ENCODE results near the gene MAB21L1.
A peak's percentile ranks its signal among the peaks of the same experiment; 100 is the strongest.

MAB21L1 gene

GRCh38 chr13:35475960-35476943, at the start of gene MAB21L1:
Gene MAB21L1 (minus strand): TSS chr13:35476689. CDS start chr13:35476138, 551 bp downstream.
- no peak for DNase-seq

- DNase-seq: no peak
Observed at GRCh38 chr13:35524171-35524570, 47.7 kb upstream of the MAB21L1 start.

GRCh38 chr13:35518337-35518946, 42.0 kb upstream of the MAB21L1 start:
- no peak for DNase-seq

- peak; percentile 64 for DNase-seq
Observed at GRCh38 chr13:35514801-35515502, 38.5 kb upstream of the MAB21L1 start.

GRCh38 chr13:35514061-35514477, 37.6 kb upstream of the MAB21L1 start:
- DNase-seq: peak; percentile 48

- DNase-seq: no peak
Observed at GRCh38 chr13:35512271-35512920, 35.9 kb upstream of the MAB21L1 start.

- DNase-seq: peak; percentile 18
Observed at GRCh38 chr13:35502456-35502855, 26.0 kb upstream of the MAB21L1 start.

- peak; percentile 46 for DNase-seq
Observed at GRCh38 chr13:35501661-35502235, 25.3 kb upstream of the MAB21L1 start.

GRCh38 chr13:35500144-35500543, 23.7 kb upstream of the MAB21L1 start:
- DNase-seq: peak; percentile 72

GRCh38 chr13:35499676-35500075, 23.2 kb upstream of the MAB21L1 start:
- DNase-seq: peak; percentile 91

- DNase-seq: peak; percentile 91
Observed at GRCh38 chr13:35499196-35499662, 22.7 kb upstream of the MAB21L1 start.

GRCh38 chr13:35498231-35498630, 21.7 kb upstream of the MAB21L1 start:
- DNase-seq: peak; percentile 61

- no peak for DNase-seq
Observed at GRCh38 chr13:35496761-35497386, 20.4 kb upstream of the MAB21L1 start.

GRCh38 chr13:35496006-35496405, 19.5 kb upstream of the MAB21L1 start:
- DNase-seq: no peak

- no peak for DNase-seq
Observed at GRCh38 chr13:35489050-35489449, 12.6 kb upstream of the MAB21L1 start.

GRCh38 chr13:35485424-35485823, 8.9 kb upstream of the MAB21L1 start:
- DNase-seq: peak; percentile 72

- DNase-seq: no peak
Observed at GRCh38 chr13:35484384-35484783, 7.9 kb upstream of the MAB21L1 start.

GRCh38 chr13:35483761-35484160, 7.3 kb upstream of the MAB21L1 start:
- no peak for DNase-seq

GRCh38 chr13:35482527-35482926, 6.0 kb upstream of the MAB21L1 start:
- DNase-seq: no peak

GRCh38 chr13:35481777-35482176, 5.3 kb upstream of the MAB21L1 start:
- DNase-seq: no peak

- no peak for DNase-seq
Observed at GRCh38 chr13:35480346-35480745, 3.9 kb upstream of the MAB21L1 start.

- DNase-seq: no peak
Observed at GRCh38 chr13:35479706-35480105, 3.2 kb upstream of the MAB21L1 start.
